ENCODE data around the gene SEMA3B. TPM values are rescaled to one million over a fixed set of nuclear protein-coding genes. Genes with fewer than 3 reads are reported as not detected.

SEMA3B gene
- total and polyA plus RNA-seq, 9 of the 15 experiments (the other 6 are each of a cell fraction or from before 2014, with no cell fraction given) = 0.03 to 1.8 (median 0.55) TPM; not detected in 1

DNA sequence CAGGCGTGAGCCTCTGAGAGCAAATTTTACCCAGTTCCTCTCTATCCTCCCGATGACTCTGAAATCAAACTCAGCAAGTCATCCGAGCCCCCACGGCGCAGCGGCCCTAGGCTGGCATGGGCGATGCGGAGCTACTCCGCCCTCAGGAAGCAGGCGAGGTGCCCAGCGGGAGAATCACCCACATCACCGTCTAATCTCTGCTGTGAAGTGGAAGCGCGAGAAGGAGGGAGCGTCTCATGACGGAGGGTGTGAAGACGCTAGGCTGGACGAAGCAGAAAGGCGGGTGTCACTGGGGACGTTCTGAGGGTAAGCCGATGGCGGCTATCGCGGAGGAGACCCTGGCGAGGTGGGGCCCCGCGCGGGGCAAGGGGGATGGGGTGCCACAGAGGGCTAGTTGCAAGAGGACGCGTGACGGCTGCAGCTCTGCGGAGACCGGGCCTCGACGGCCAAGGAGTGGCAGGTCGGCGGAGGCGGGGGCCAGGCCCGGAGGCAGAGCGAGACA is 42.0 kb upstream of the SEMA3B start (continued):
- TF ChIP-seq, protein P1, sequence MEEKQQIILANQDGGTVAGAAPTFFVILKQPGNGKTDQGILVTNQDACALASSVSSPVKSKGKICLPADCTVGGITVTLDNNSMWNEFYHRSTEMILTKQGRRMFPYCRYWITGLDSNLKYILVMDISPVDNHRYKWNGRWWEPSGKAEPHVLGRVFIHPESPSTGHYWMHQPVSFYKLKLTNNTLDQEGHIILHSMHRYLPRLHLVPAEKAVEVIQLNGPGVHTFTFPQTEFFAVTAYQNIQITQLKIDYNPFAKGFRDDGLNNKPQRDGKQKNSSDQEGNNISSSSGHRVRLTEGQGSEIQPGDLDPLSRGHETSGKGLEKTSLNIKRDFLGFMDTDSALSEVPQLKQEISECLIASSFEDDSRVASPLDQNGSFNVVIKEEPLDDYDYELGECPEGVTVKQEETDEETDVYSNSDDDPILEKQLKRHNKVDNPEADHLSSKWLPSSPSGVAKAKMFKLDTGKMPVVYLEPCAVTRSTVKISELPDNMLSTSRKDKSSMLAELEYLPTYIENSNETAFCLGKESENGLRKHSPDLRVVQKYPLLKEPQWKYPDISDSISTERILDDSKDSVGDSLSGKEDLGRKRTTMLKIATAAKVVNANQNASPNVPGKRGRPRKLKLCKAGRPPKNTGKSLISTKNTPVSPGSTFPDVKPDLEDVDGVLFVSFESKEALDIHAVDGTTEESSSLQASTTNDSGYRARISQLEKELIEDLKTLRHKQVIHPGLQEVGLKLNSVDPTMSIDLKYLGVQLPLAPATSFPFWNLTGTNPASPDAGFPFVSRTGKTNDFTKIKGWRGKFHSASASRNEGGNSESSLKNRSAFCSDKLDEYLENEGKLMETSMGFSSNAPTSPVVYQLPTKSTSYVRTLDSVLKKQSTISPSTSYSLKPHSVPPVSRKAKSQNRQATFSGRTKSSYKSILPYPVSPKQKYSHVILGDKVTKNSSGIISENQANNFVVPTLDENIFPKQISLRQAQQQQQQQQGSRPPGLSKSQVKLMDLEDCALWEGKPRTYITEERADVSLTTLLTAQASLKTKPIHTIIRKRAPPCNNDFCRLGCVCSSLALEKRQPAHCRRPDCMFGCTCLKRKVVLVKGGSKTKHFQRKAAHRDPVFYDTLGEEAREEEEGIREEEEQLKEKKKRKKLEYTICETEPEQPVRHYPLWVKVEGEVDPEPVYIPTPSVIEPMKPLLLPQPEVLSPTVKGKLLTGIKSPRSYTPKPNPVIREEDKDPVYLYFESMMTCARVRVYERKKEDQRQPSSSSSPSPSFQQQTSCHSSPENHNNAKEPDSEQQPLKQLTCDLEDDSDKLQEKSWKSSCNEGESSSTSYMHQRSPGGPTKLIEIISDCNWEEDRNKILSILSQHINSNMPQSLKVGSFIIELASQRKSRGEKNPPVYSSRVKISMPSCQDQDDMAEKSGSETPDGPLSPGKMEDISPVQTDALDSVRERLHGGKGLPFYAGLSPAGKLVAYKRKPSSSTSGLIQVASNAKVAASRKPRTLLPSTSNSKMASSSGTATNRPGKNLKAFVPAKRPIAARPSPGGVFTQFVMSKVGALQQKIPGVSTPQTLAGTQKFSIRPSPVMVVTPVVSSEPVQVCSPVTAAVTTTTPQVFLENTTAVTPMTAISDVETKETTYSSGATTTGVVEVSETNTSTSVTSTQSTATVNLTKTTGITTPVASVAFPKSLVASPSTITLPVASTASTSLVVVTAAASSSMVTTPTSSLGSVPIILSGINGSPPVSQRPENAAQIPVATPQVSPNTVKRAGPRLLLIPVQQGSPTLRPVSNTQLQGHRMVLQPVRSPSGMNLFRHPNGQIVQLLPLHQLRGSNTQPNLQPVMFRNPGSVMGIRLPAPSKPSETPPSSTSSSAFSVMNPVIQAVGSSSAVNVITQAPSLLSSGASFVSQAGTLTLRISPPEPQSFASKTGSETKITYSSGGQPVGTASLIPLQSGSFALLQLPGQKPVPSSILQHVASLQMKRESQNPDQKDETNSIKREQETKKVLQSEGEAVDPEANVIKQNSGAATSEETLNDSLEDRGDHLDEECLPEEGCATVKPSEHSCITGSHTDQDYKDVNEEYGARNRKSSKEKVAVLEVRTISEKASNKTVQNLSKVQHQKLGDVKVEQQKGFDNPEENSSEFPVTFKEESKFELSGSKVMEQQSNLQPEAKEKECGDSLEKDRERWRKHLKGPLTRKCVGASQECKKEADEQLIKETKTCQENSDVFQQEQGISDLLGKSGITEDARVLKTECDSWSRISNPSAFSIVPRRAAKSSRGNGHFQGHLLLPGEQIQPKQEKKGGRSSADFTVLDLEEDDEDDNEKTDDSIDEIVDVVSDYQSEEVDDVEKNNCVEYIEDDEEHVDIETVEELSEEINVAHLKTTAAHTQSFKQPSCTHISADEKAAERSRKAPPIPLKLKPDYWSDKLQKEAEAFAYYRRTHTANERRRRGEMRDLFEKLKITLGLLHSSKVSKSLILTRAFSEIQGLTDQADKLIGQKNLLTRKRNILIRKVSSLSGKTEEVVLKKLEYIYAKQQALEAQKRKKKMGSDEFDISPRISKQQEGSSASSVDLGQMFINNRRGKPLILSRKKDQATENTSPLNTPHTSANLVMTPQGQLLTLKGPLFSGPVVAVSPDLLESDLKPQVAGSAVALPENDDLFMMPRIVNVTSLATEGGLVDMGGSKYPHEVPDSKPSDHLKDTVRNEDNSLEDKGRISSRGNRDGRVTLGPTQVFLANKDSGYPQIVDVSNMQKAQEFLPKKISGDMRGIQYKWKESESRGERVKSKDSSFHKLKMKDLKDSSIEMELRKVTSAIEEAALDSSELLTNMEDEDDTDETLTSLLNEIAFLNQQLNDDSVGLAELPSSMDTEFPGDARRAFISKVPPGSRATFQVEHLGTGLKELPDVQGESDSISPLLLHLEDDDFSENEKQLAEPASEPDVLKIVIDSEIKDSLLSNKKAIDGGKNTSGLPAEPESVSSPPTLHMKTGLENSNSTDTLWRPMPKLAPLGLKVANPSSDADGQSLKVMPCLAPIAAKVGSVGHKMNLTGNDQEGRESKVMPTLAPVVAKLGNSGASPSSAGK (IDR thresholded peaks at IDR 0.05) = peak; percentile 79
- TF ChIP-seq NCOA6 (IDR thresholded peaks at IDR 0.05) = peak; percentile 87
- TF ChIP-seq GATAD2A (IDR thresholded peaks at IDR 0.05) = 0 out of 2 replicates have a peak, but pooled peaks have one; percentile 6
- TF ChIP-seq NFIC (IDR thresholded peaks at IDR 0.05) = peak; percentile 60
- TF ChIP-seq, protein P2, sequence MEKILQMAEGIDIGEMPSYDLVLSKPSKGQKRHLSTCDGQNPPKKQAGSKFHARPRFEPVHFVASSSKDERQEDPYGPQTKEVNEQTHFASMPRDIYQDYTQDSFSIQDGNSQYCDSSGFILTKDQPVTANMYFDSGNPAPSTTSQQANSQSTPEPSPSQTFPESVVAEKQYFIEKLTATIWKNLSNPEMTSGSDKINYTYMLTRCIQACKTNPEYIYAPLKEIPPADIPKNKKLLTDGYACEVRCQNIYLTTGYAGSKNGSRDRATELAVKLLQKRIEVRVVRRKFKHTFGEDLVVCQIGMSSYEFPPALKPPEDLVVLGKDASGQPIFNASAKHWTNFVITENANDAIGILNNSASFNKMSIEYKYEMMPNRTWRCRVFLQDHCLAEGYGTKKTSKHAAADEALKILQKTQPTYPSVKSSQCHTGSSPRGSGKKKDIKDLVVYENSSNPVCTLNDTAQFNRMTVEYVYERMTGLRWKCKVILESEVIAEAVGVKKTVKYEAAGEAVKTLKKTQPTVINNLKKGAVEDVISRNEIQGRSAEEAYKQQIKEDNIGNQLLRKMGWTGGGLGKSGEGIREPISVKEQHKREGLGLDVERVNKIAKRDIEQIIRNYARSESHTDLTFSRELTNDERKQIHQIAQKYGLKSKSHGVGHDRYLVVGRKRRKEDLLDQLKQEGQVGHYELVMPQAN (IDR thresholded peaks at IDR 0.05; ENCODE audit: borderline replicate concordance) = 0 out of 2 replicates have a peak, but pooled peaks have one; percentile 14
- 0 out of 2 replicates have a peak, but pooled peaks have one; percentile 2 for TF ChIP-seq CTBP1 (IDR thresholded peaks at IDR 0.05; ENCODE audit: borderline replicate concordance)
- TF ChIP-seq, protein P3, sequence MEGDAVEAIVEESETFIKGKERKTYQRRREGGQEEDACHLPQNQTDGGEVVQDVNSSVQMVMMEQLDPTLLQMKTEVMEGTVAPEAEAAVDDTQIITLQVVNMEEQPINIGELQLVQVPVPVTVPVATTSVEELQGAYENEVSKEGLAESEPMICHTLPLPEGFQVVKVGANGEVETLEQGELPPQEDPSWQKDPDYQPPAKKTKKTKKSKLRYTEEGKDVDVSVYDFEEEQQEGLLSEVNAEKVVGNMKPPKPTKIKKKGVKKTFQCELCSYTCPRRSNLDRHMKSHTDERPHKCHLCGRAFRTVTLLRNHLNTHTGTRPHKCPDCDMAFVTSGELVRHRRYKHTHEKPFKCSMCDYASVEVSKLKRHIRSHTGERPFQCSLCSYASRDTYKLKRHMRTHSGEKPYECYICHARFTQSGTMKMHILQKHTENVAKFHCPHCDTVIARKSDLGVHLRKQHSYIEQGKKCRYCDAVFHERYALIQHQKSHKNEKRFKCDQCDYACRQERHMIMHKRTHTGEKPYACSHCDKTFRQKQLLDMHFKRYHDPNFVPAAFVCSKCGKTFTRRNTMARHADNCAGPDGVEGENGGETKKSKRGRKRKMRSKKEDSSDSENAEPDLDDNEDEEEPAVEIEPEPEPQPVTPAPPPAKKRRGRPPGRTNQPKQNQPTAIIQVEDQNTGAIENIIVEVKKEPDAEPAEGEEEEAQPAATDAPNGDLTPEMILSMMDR (IDR thresholded peaks at IDR 0.05 in 2 of 3, conservative IDR thresholded peaks at IDR 0.05 in 1 of 3; ENCODE audit: insufficient read depth in 2 of 3, low read depth in 1 of 3, low read length in 3 of 3) = no peak
- TF ChIP-seq, protein P4, sequence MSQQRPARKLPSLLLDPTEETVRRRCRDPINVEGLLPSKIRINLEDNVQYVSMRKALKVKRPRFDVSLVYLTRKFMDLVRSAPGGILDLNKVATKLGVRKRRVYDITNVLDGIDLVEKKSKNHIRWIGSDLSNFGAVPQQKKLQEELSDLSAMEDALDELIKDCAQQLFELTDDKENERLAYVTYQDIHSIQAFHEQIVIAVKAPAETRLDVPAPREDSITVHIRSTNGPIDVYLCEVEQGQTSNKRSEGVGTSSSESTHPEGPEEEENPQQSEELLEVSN (IDR thresholded peaks at IDR 0.05; ENCODE audit: borderline replicate concordance in 1 of 2, extremely low read depth in 1 of 2, insufficient read depth in 1 of 2, insufficient read length in 1 of 2, low read depth in 1 of 2, low read length in 1 of 2, poor library complexity in 1 of 2, severe bottlenecking in 1 of 2) = peak in 1 of 2 experiments; percentile 61
